GM21528 (cell line): ENCODE measurements around the gene COL4A2.
A peak's percentile ranks its signal among the peaks of the same experiment; 100 is the strongest.

Experiments
- ATAC-seq: cut with Tn5 transposase; IDR thresholded peaks from one replicate; pipeline ENCODE4 v1.9.1; 2021; ENCODE audit warnings: mild to moderate bottlenecking, moderate library complexity; ENCODE audit not compliant: unreplicated experiment, low FRiP score

The COL4A2 gene

GRCh38 chr13:110464556-110465333 lies 157.7 kb downstream of the COL4A2 start:
- no peak for ATAC-seq

- no peak for ATAC-seq
These were observed 158.6 kb downstream of the COL4A2 start for GRCh38 chr13:110465696-110466095.

- no peak for ATAC-seq
These were observed 159.3 kb downstream of the COL4A2 start for GRCh38 chr13:110466266-110466915.

GRCh38 chr13:110467516-110468110 lies 160.5 kb downstream of the COL4A2 start:
- ATAC-seq: no peak

GRCh38 chr13:110468986-110469495 lies 162.0 kb downstream of the COL4A2 start:
- ATAC-seq: no peak

- ATAC-seq: no peak
These were observed 162.5 kb downstream of the COL4A2 start for GRCh38 chr13:110469597-110469996.

- ATAC-seq: no peak
These were observed 163.4 kb downstream of the COL4A2 start for GRCh38 chr13:110470272-110471009.

- ATAC-seq: peak; percentile 53
These were observed 164.2 kb downstream of the COL4A2 start for GRCh38 chr13:110471156-110471832.

GRCh38 chr13:110471833-110472162 lies 164.7 kb downstream of the COL4A2 start:
- ATAC-seq: peak; percentile 95

- ATAC-seq: no peak
These were observed 165.9 kb downstream of the COL4A2 start for GRCh38 chr13:110472904-110473563.

GRCh38 chr13:110474713-110475112 lies 167.6 kb downstream of the COL4A2 start:
- ATAC-seq: no peak

- no peak for ATAC-seq
These were observed 168.0 kb downstream of the COL4A2 start for GRCh38 chr13:110475117-110475516.

- no peak for ATAC-seq
These were observed 168.6 kb downstream of the COL4A2 start for GRCh38 chr13:110475550-110476219.

- ATAC-seq: no peak
These were observed 169.1 kb downstream of the COL4A2 start for GRCh38 chr13:110476220-110476617.

GRCh38 chr13:110477706-110478245 lies 170.7 kb downstream of the COL4A2 start:
- ATAC-seq: no peak

- ATAC-seq: no peak
These were observed 171.5 kb downstream of the COL4A2 start for GRCh38 chr13:110478405-110479214.

- no peak for ATAC-seq
These were observed 172.1 kb downstream of the COL4A2 start for GRCh38 chr13:110479215-110479545.

GRCh38 chr13:110479648-110480047 lies 172.6 kb downstream of the COL4A2 start:
- no peak for ATAC-seq
